GM12891 (cell line): Measurements from ENCODE around the gene MSANTD2.
A peak's percentile ranks its signal among the peaks of the same experiment; 100 is the strongest.

Experiments used
- DNase-seq: peaks from one replicate; pipeline ENCODE4 v3.0.0; 2011; ENCODE audit warnings: low spot score; ENCODE audit not compliant: insufficient read length
- FAIRE-seq: peaks from 2 replicates; lab custom pipeline; 2011; peaks lifted over from hg19 to GRCh38; lab: Jason Lieb, UNC
- PAX5 ChIP-seq: IDR thresholded peaks from 2 replicates; pipeline ENCODE4 v1.6.1; 2011; ENCODE audit warnings: low read length, moderate library complexity, mild to moderate bottlenecking; ENCODE audit not compliant: insufficient read depth, severe bottlenecking
- POLR2A ChIP-seq: IDR thresholded peaks from 2 replicates; pipeline ENCODE4 v1.6.1; 2011; ENCODE audit warnings: low read depth, low read length, control low read depth
- POLR2AphosphoS5 ChIP-seq: IDR thresholded peaks from 2 replicates; pipeline ENCODE4 v1.6.1; 2011; ENCODE audit warnings: low read depth, low read length, control low read depth
- POU2F2 ChIP-seq: IDR thresholded peaks from 2 replicates; pipeline ENCODE4 v1.6.1; 2011; ENCODE audit warnings: low read depth, mild to moderate bottlenecking, control low read depth, low read length, moderate library complexity
- SPI1 ChIP-seq: IDR thresholded peaks from 2 replicates; pipeline ENCODE4 v1.6.1; 2011; ENCODE audit warnings: low read depth, low read length, control low read depth
- TAF1 ChIP-seq: IDR thresholded peaks from 2 replicates; pipeline ENCODE4 v1.6.1; 2011; ENCODE audit warnings: low read depth, low read length, control low read depth

Gene MSANTD2

DNA sequence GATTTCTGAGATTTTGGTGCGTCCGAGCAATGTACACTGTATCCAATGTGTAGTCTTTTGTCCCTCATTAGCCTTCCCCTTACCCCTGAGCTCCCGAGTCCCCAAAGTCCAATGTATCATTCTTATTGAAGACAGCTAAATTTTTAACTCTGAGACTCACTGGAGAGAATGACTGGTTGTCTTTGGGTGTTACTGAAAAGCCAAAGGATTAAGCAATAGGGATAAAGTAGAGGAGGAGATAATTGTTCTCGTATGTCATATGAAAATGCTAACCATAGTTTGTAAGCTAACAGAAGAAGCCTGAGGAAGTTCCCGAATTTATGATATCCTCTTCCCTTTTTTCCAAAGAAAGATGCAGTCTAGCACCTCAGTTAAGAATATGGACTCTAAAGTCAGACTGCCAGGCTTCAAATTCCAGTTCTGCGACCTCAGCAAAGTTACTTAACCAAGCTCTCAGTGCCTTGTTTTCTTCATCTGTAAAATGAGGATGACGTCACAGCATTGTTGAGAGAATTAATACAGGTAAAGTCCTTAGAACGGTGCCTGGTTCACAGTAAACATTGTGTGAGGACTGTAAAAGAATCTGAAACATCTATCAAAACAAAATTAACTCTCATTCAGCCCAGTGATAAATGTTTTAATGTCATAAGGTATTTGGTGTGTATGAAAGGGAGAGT, 1.6 kb upstream of the MSANTD2 start:
- no peak for DNase-seq
- no peak for FAIRE-seq

DNA sequence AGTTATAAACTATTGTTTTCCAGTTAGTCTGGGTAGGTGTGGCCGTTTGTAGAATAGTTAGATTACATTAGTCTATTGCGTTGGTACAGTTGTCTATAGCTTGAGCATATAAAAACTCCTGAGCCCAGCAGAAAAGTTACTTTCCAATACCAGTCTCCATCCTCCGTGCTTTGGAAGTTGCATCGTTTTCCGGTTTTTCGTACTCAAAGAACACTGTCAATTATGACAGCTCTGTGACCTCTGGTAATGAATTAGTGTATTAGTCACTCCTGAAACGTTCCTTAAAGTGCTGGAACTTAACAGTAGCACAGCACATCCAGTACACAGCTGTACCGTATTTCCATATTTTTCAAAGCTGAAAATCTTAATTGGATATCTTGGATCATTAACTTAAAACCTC, 808 bp upstream of the MSANTD2 start:
- FAIRE-seq, result no peak
- TF ChIP-seq PAX5 (no peak), SPI1 (no peak), POLR2AphosphoS5 (no peak), POU2F2 (no peak), TAF1 (no peak), POLR2A (no peak)
- no peak for DNase-seq

More for the DNA sequence above, 1.6 kb upstream of the MSANTD2 start:
- TF ChIP-seq TAF1, result no peak
- TF ChIP-seq POU2F2, result no peak
- TF ChIP-seq SPI1, result no peak
- no peak for TF ChIP-seq POLR2A
- no peak for TF ChIP-seq PAX5
- no peak for TF ChIP-seq POLR2AphosphoS5

DNA sequence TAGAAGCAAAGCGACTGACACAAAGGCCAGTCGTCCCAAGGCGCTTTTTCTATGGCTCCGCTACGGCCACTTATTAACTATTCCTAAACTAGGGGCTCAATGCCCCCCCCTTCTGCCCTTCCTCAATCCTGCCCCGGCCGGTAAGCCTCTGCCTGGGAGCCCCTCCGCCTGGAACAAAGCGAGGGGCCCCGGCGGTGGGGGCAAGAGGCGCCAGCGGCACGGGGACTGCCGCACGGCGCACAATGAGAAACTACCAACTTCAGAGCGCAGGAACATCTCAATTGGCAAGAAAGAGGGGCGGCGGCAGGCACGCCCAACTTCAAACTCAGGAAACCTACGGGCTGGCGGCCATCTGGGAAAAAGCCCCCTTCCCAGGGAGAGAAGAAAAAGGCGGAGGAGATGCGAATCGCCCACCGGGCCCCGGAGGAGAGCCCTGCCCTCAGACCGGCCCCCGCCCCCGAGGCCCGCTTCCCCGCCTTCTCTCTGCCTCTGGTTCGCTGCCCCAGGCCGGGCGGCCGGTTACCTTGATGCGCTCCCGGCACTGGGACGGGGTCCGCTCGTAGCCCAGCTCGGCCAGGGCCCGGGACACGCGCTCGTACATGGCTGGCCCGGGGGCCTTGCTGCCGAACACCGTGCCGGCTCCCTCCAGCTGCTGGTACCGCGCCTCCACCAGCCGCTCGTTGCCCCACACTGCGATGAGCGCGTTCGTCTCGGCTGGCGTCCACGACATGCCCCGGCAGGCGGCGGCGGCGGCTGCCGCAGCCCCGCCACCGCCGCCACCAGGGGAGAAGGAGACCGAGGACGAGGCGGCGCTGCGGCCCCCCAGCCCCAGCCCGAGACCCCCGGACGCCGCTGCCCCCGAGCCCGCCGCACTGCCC, 619 bp downstream of the MSANTD2 start:
- TF ChIP-seq POU2F2, result no peak
- no peak for TF ChIP-seq POLR2AphosphoS5
- TF ChIP-seq SPI1, result no peak
- no peak for TF ChIP-seq TAF1
- no peak for TF ChIP-seq POLR2A
- no peak for TF ChIP-seq PAX5
- peak; percentile 45 for FAIRE-seq

DNA sequence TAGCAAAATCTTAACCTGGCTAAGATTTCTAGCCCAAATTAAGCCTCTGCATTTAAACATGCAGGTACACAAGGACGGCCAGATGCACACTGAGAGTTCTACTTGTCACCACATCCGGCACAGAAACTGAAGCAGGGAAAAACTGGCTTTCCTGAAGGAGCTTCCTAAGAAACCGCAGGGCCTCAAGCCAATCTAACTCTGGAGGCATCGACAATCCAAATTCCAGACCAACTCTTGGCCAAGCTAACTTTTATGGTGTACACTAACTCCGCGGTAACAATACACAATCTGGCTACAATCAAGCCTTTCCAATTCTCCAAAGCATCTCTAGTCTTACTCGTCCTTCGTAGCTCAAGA, 1.2 kb downstream of the MSANTD2 start:
- TF ChIP-seq POLR2AphosphoS5, result no peak
- no peak for TF ChIP-seq TAF1
- TF ChIP-seq SPI1, result no peak
- no peak for TF ChIP-seq PAX5
- TF ChIP-seq POLR2A, result no peak
- TF ChIP-seq POU2F2, result no peak
- DNase-seq (no peak), FAIRE-seq (peak; percentile 45)

More for the DNA sequence above, 619 bp downstream of the MSANTD2 start:
- peak; percentile 41 for DNase-seq

DNA sequence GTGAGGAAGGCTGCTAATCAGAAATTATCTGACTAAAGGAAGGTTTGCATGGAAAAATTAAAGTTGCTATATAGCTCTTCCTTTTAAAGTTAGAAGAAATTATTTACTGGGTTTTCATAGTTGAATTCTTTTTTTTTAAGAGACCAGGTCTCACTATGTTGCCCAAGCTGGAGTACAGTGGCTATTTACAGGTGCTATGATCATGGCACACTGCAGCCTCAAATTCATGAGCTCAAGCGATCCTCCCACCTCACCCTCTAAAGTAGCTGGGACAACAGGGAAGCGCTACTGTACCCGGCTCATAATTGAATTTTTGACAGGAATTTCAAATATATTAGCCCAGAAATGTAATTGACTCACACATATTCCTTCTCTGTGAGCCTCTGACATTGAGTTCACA, 3.9 kb downstream of the MSANTD2 start:
- DNase-seq, result no peak
- no peak for FAIRE-seq
- TF ChIP-seq POLR2A (no peak), PAX5 (no peak), POU2F2 (no peak), TAF1 (no peak), POLR2AphosphoS5 (no peak), SPI1 (no peak)

DNA sequence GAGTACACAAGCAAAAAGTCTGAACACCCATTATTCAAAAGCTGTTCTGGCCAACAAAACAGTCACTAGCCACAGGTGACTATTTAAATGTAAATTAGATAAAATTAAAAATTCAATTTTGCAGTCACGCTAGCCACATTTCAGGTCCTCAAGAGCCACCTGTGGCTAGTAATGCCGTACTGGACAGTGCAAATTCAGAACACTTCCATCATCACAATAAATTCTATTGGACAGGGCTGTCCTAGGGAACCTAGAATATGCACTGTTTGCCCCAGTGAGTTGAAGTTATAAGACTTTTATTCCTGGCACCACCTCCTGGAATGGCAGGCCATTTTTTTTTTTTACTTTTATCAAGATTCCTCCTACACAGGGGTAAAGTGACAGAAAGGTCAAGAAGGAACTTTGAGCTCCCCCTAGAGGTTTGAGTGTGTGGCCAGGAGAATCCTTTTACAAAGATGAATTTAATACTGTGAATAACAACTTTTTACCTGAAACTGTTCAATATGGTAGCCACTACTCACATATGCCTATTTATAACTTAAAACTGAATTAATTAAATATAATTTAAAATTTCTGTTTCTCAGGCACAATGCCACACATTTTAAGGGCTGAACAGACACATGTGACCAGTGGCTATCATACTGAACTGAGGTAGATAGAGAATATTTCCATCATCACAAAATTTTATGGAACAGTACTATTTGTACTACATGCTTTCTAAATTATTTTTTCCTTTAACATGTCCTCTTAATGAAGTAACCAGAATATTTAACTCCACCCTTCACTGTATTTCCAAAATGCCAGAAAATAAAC, 6.5 kb downstream of the MSANTD2 start:
- FAIRE-seq (no peak), DNase-seq (no peak)
- TF ChIP-seq SPI1 (no peak), POU2F2 (no peak)

DNA sequence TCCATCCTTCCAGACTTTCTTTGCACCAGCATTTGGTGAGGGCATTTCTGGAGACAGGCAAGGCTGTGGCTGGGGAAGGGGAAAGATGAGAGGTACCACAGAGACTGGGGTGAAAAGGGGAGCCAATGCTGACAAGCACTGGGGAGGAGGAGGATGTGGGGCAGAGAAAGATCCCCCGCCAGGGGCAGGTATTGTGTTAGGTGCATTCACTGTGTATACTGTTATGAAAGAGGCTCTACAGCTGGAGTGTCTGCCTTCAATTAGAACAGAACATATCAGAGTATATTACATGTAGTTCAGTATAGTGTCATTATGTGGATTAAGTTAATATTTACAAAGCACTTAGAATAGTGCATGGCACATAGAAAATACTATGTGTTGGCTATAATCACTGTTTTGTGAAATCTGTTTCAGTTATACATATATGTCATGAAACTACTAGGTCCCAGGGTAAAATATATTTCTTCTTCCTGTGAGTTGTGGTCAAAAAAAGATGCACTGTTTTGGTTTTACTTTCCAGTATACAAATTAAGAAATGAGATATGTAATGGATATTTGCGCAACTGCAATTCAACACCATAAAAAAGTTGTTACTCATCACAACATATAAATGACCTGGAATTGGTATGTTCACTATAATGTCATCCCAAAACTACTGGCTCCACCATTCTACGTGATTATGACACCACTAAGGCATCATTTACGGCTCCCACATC, 8.4 kb downstream of the MSANTD2 start:
- no peak for TF ChIP-seq TAF1
- no peak for TF ChIP-seq PAX5
- no peak for TF ChIP-seq POLR2AphosphoS5
- TF ChIP-seq SPI1, result no peak
- no peak for TF ChIP-seq POLR2A
- TF ChIP-seq POU2F2, result no peak
- no peak for FAIRE-seq
- no peak for DNase-seq

DNA sequence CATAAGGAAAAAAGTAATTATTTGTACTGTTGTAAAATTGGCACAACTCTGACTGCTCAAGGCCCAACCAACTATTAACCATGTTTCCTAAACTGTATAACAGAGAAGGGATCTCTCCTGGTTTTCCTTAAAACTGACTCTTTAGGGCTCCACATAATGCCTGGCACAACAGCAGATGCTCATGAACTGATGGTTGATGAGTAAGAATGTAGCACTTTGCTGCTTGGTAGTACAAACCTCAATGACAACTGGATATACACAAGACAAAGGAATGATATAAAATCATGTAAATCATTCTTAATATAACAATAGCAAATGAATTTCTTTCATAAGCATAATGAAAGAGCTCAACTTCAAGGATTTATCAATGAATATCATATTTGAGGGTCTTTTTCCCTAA, 11.7 kb downstream of the MSANTD2 start:
- TF ChIP-seq POLR2A (no peak), TAF1 (no peak), SPI1 (no peak), POU2F2 (no peak), POLR2AphosphoS5 (no peak), PAX5 (no peak)
- DNase-seq, result no peak
- no peak for FAIRE-seq

DNA sequence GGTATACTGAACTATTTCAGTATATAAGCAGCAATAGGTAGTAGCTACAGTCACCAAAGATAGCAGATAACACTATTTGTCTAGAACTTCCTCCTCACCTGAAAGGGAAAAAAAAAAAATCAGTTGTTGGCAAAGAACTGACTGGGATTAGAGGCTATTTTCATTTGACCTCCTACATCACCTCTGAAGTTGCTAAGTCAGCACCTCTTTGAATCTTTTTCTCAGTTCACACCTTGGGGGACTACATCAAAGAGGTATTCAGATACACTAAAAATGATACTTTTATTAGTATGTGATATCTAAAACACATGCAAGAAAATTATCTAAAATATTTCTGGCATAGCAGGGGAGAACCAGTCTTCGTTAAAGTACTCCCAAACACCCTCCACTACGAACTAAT, 16.2 kb downstream of the MSANTD2 start:
- FAIRE-seq, result no peak
- DNase-seq, result no peak
- TF ChIP-seq SPI1, result no peak
- no peak for TF ChIP-seq PAX5
- TF ChIP-seq POU2F2, result no peak
- TF ChIP-seq TAF1, result no peak
- TF ChIP-seq POLR2AphosphoS5, result no peak
- no peak for TF ChIP-seq POLR2A

DNA sequence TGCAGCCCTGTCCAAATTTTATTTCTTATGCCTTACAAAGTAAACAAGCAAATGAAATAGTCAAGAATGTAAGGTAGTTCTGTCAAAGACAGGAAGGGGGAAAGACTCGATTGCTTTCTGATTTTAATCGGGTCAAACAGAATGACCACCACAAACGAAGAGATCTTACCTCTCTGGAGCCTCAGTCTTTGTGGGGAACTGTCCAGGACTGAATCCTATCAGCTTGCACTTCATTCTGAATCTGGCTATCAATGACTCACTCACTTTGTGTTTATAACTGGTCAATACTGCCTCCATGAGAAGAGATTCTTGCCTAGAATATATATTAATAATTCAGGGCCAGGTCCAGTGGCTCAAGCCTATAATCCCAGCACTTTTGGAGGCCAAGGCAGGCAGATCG, 17.2 kb downstream of the MSANTD2 start:
- FAIRE-seq (no peak), DNase-seq (no peak)
- no peak for TF ChIP-seq SPI1
- no peak for TF ChIP-seq POU2F2
- TF ChIP-seq POLR2A, result no peak
- no peak for TF ChIP-seq POLR2AphosphoS5
- no peak for TF ChIP-seq TAF1
- TF ChIP-seq PAX5, result no peak
